Natural killer cell (primary cell): ENCODE data around the gene TRAF2. TPM values are rescaled to one million over a fixed set of nuclear protein-coding genes. Genes with fewer than 3 reads are reported as not detected.

Experiments used
- ATAC-seq, 3 donors: fragments of 150-1000 bp in 2 of 3; fragments of 200-7000 bp in 1 of 3; cut with Tn5 transposase; 1 replicate in 1 of 3; 2 replicates in 2 of 3; pipeline ENCODE4 v1.10.0; 2021; ENCODE audit warnings: mild to moderate bottlenecking in 2 of 3, moderate library complexity in 2 of 3
- DNase-seq, 2 donors: peaks; one replicate each; pipeline versions ENCODE4 v3.0.0 to v3.0.0-alpha.2; 2013 to 2021; ENCODE audit warnings: mixed read lengths in 1 of 2
- H3K27ac ChIP-seq: one replicate; pipeline ENCODE4 v1.5.1; 2013; ENCODE audit warnings: mild to moderate bottlenecking, low read length
- H3K27me3 ChIP-seq: one replicate; pipeline ENCODE4 v1.6.1; 2013; ENCODE audit warnings: low read length; ENCODE audit not compliant: control insufficient read depth, insufficient read depth
- H3K36me3 ChIP-seq: one replicate; pipeline ENCODE4 v1.6.1; 2013; ENCODE audit warnings: low read length; ENCODE audit not compliant: control insufficient read depth, insufficient read depth
- H3K4me1 ChIP-seq: one replicate; pipeline ENCODE4 v1.6.1; 2013; ENCODE audit warnings: low read length; ENCODE audit not compliant: control insufficient read depth, insufficient read depth
- H3K4me3 ChIP-seq: one replicate; pipeline ENCODE4 v1.5.1; 2013; ENCODE audit warnings: low read length
- H3K9me3 ChIP-seq: one replicate; pipeline ENCODE4 v1.6.1; 2013; ENCODE audit warnings: low read length; ENCODE audit not compliant: control insufficient read depth, insufficient read depth
- H3K27ac Mint-ChIP-seq, 2 donors: one replicate each; pipeline ENCODE4 v1.8.0; 2022; ENCODE audit warnings: mild to moderate bottlenecking in 2 of 2, mixed read lengths in 2 of 2, moderate library complexity in 1 of 2
- H3K27me3 Mint-ChIP-seq, 2 donors: one replicate each; pipeline ENCODE4 v1.8.0; 2022; ENCODE audit warnings: low read depth in 2 of 2, mixed read lengths in 2 of 2
- H3K36me3 Mint-ChIP-seq: one replicate; pipeline ENCODE4 v1.8.0; 2022; ENCODE audit warnings: mixed read lengths
- H3K4me1 Mint-ChIP-seq, 2 donors: one replicate each; pipeline ENCODE4 v1.8.0; 2022; ENCODE audit warnings: mixed read lengths in 2 of 2
- H3K4me3 Mint-ChIP-seq: one replicate; pipeline ENCODE4 v1.8.0; 2022; ENCODE audit warnings: mild to moderate bottlenecking, moderate library complexity, mixed read lengths
- H3K9me3 Mint-ChIP-seq, 2 donors: one replicate each; pipeline ENCODE4 v1.8.0; 2022; ENCODE audit warnings: mixed read lengths in 2 of 2
- CTCF ChIP-seq: fragments of 200-600 bp; IDR thresholded peaks from one replicate; pipeline ENCODE4 v1.8.0; 2022; ENCODE audit warnings: antibody characterized with exemption
- WGBS: methylation state at CpG from one replicate; pipeline ENCODE4 v1.1.7; 2013; ENCODE audit warnings: missing lambda C conversion rate; ENCODE audit not compliant: insufficient coverage; 5-methylcytosine and 5-hydroxymethylcytosine counted together
- intact Hi-C: fragments of 100-400 bp; cut with micrococcal nuclease; formaldehyde crosslinking; loops from one replicate; pipeline ENCODE4 v1.14.2; 2022
- total RNA-seq, 4 donors: library from RNA; stranded (reverse); fragments of 120-200 nt in 1 of 4; gene quantifications; one replicate each; pipeline versions ENCODE4 v1.2.3 to v1.2.4, GENCODE V29; 2013 to 2022

Gene TRAF2
- total RNA-seq, 3 donors from 2014 or later (not counting 1 experiment from before 2014, with no cell fraction given) = 17.4 to 35.5 (median 25.0) TPM

GRCh38 chr9:136890661-136891060 lies 4.3 kb downstream of the TRAF2 start:
- Histone ChIP-seq H3K9me3 (no peaks in the 10 kb centered on the region), H3K36me3 (peaks cover 12% of the 10 kb centered on the region), H3K4me3 (no peak overlapping the region), H3K27ac (no peak overlapping the region), H3K4me1 (peaks cover 21% of the 10 kb centered on the region), H3K27me3 (no peaks in the 10 kb centered on the region)
- Mint-ChIP-seq H3K36me3 (no peaks in the 10 kb centered on the region), H3K4me3 (no peak overlapping the region), H3K4me1 (peaks cover 13 to 30% of the 10 kb centered on the region in 2 donors), H3K9me3 (no peaks in the 10 kb centered on the region), H3K27me3 (no peaks in the 10 kb centered on the region), H3K27ac (no peak overlapping the region)
- WGBS = 94% methylated on average over 13 of the region's 13 CpGs
- TF ChIP-seq CTCF = no peak
- no peak for ATAC-seq
- intact Hi-C loops = no loop called here
- DNase-seq = no peak

GRCh38 chr9:136896027-136896426 lies 9.7 kb downstream of the TRAF2 start:
- Histone ChIP-seq H3K27ac (no peak overlapping the region), H3K4me1 (no peaks in the 10 kb centered on the region), H3K27me3 (no peaks in the 10 kb centered on the region), H3K4me3 (no peak overlapping the region), H3K36me3 (peaks cover 26% of the 10 kb centered on the region), H3K9me3 (no peaks in the 10 kb centered on the region)
- Mint-ChIP-seq H3K4me3 (no peak overlapping the region), H3K36me3 (peaks cover 7% of the 10 kb centered on the region), H3K9me3 (no peaks in the 10 kb centered on the region), H3K27me3 (no peaks in the 10 kb centered on the region), H3K27ac (no peak overlapping the region), H3K4me1 (peaks cover 10 to 29% of the 10 kb centered on the region in 2 donors)
- ATAC-seq (no peak), DNase-seq (no peak)
- intact Hi-C loops = no loop called here
- 91% methylated on average over 11 of the region's 11 CpGs for WGBS
- no peak for TF ChIP-seq CTCF

- WGBS = 96% methylated on average over 19 of the region's 21 CpGs
- H3K4me3 Mint-ChIP-seq = no peak overlapping the region
- intact Hi-C loops = no loop called here
- H3K27me3 Mint-ChIP-seq = no peaks in the 10 kb centered on the region
- H3K4me1 Mint-ChIP-seq = peaks cover 10 to 36% of the 10 kb centered on the region in 2 donors
- no peaks in the 10 kb centered on the region for H3K27me3 ChIP-seq
- H3K27ac Mint-ChIP-seq = peak overlapping the region in 1 of 2 donors; percentile 48
- ATAC-seq (no peak), DNase-seq (no peak)
- peaks cover 7% of the 10 kb centered on the region for H3K36me3 Mint-ChIP-seq
- TF ChIP-seq CTCF = no peak
- H3K27ac ChIP-seq = no peak overlapping the region
- H3K36me3 ChIP-seq = peaks cover 30% of the 10 kb centered on the region
- H3K4me3 ChIP-seq = no peak overlapping the region
- no peaks in the 10 kb centered on the region for H3K9me3 Mint-ChIP-seq
- H3K4me1 ChIP-seq = peaks cover 24% of the 10 kb centered on the region
- H3K9me3 ChIP-seq = no peaks in the 10 kb centered on the region
Measured at GRCh38 chr9:136898483-136899100, 12.3 kb downstream of the TRAF2 start.

- Mint-ChIP-seq H3K36me3 (peaks cover 7% of the 10 kb centered on the region), H3K4me3 (no peak overlapping the region), H3K27me3 (no peaks in the 10 kb centered on the region), H3K9me3 (no peaks in the 10 kb centered on the region), H3K4me1 (peaks cover 10 to 34% of the 10 kb centered on the region in 2 donors), H3K27ac (no peak overlapping the region)
- no peak overlapping the region for H3K4me3 ChIP-seq
- peaks cover 30% of the 10 kb centered on the region for H3K36me3 ChIP-seq
- 89% methylated on average over 9 of the region's 9 CpGs for WGBS
- H3K27me3 ChIP-seq = no peaks in the 10 kb centered on the region
- DNase-seq (no peak), ATAC-seq (no peak)
- peaks cover 29% of the 10 kb centered on the region for H3K4me1 ChIP-seq
- no peak overlapping the region for H3K27ac ChIP-seq
- intact Hi-C loops = no loop called here
- no peaks in the 10 kb centered on the region for H3K9me3 ChIP-seq
- no peak for TF ChIP-seq CTCF
Measured at GRCh38 chr9:136899196-136899595, 12.9 kb downstream of the TRAF2 start.
